Gastrocnemius medialis (tissue), 4 donors: ENCODE results near the gene ACTR8. TPM values are rescaled to one million over a fixed set of nuclear protein-coding genes. Genes with fewer than 3 reads are reported as not detected.

Experiments used
- ATAC-seq, 2 donors: fragments of 150-250 bp; one replicate each; pipeline ENCODE4 v1.9.1; 2016
- DNase-seq, 2 donors: peaks; one replicate each; pipeline ENCODE4 v3.0.0-alpha.2; 2019
- H3K27ac ChIP-seq, 4 donors: fragments of 200-600 bp; sonication (generic); 1 replicate in 1 of 4; 2 replicates in 3 of 4; pipeline ENCODE4 v1.5.1; 2016 to 2018; ENCODE audit warnings: mild to moderate bottlenecking in 2 of 4, moderate library complexity in 1 of 4
- H3K27me3 ChIP-seq, 3 donors: fragments of 200-600 bp; sonication (generic) in 2 of 3; 1 replicate in 1 of 3; 2 replicates in 2 of 3; pipeline versions ENCODE4 v1.5.1 to v1.6.0; 2016 to 2019; ENCODE audit warnings: mild to moderate bottlenecking in 1 of 3, moderate library complexity in 1 of 3
- H3K36me3 ChIP-seq, 2 donors: fragments of 200-600 bp; sonication (generic) in 1 of 2; one replicate each; pipeline ENCODE4 v1.5.1; 2017 to 2018
- H3K4me1 ChIP-seq, 2 donors: fragments of 200-600 bp; sonication (generic) in 1 of 2; one replicate each; pipeline ENCODE4 v1.5.1; 2016 to 2017; ENCODE audit warnings: mild to moderate bottlenecking in 2 of 2
- H3K4me3 ChIP-seq, 4 donors: fragments of 200-600 bp; sonication (generic) in 3 of 4; 1 replicate in 1 of 4; 2 replicates in 3 of 4; pipeline ENCODE4 v1.5.1; 2016 to 2019; ENCODE audit warnings: mild to moderate bottlenecking in 2 of 4
- H3K9me3 ChIP-seq, 3 donors: fragments of 200-600 bp; sonication (generic) in 2 of 3; 1 replicate in 1 of 3; 2 replicates in 2 of 3; pipeline ENCODE4 v1.5.1; 2016 to 2019
- POLR2A ChIP-seq, 2 donors: fragments of 450-650 bp; IDR thresholded peaks; one replicate each; pipeline ENCODE4 v1.6.1; 2017; ENCODE audit warnings: antibody characterized with exemption in 2 of 2, mild to moderate bottlenecking in 2 of 2, moderate library complexity in 2 of 2
- in situ Hi-C, 4 donors: fragments of 200-750 bp; cut with MboI; loops; one replicate each; pipeline versions ENCODE4 v1.15.0 to v1.8.0; 2017; ENCODE audit warnings: low sequenced_read_pairs in 4 of 4
- intact Hi-C: fragments of 100-400 bp; cut with DNase I; formaldehyde crosslinking; loops from one replicate; pipeline ENCODE4 v1.15.1; 2023; ENCODE audit warnings: low total_unique reads
- total RNA-seq, 4 donors: library from RNA; depleted of rRNA; stranded (reverse); fragments of >200 nt; gene quantifications; one replicate each; pipeline versions ENCODE4 v1.1.0 to v1.2.3, GENCODE V29; 2016
- TF ChIP-seq, protein P1 (sequence below), 5 experiments: fragments of 450-650 bp in 3 of 5; fragments of 200-600 bp in 2 of 5; sonication (generic) in 2 of 5; IDR thresholded peaks in 4 of 5; conservative IDR thresholded peaks in 1 of 5; 1 replicate in 4 of 5; 2 replicates in 1 of 5; pipeline ENCODE4 v1.5.1; 2016 to 2019; ENCODE audit warnings: antibody characterized with exemption in 5 of 5, mild to moderate bottlenecking in 3 of 5, moderate library complexity in 3 of 5

The ACTR8 gene
- total RNA-seq, 4 donors from 2014 or later, result 13.6 to 24.9 (median 19.8) TPM

DNA sequence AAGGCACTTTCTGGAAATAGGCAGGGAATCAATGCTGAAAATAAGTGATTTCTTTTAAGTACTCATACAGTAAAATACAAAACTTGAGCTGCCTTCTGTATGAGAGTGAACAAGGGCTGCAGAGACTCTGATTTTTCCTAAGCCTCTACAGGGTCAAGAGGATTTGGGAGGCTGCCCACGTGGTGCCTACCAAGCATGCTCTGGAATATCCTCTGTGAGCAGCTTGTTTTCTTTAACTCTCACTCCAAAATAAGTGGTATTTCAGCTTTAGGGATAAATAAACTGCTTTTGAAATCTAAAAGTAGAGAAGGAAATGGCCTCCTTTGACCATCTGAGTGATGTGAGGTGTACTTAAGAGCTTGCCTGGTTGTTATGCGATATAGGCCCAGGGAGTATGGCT is 17.8 kb upstream of the ACTR8 start:
- no peaks in the 10 kb centered on the region for H3K4me1 ChIP-seq
- in situ Hi-C loops (loop anchor here in 1 of 4 donors (25.0 kb wide), 1 partner anchor 562 kb away; the partner anchor contains the start of gene DCP1A), intact Hi-C loops (loop anchor here (10.0 kb wide), 2 partner anchors 1215 to 1725 kb away; partner anchors contain the start of genes GNL3 and PBRM1)
- peaks cover 0 to 7% (median 4%) of the 10 kb centered on the region in 3 donors for H3K27me3 ChIP-seq
- H3K9me3 ChIP-seq, result no peaks in the 10 kb centered on the region
- no peak overlapping the region for H3K4me3 ChIP-seq
- TF ChIP-seq, protein P1, sequence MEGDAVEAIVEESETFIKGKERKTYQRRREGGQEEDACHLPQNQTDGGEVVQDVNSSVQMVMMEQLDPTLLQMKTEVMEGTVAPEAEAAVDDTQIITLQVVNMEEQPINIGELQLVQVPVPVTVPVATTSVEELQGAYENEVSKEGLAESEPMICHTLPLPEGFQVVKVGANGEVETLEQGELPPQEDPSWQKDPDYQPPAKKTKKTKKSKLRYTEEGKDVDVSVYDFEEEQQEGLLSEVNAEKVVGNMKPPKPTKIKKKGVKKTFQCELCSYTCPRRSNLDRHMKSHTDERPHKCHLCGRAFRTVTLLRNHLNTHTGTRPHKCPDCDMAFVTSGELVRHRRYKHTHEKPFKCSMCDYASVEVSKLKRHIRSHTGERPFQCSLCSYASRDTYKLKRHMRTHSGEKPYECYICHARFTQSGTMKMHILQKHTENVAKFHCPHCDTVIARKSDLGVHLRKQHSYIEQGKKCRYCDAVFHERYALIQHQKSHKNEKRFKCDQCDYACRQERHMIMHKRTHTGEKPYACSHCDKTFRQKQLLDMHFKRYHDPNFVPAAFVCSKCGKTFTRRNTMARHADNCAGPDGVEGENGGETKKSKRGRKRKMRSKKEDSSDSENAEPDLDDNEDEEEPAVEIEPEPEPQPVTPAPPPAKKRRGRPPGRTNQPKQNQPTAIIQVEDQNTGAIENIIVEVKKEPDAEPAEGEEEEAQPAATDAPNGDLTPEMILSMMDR (IDR thresholded peaks at IDR 0.05 in 4 of 5, conservative IDR thresholded peaks at IDR 0.05 in 1 of 5), result no peak
- TF ChIP-seq POLR2A (IDR thresholded peaks at IDR 0.05), result no peak
- no peaks in the 10 kb centered on the region for H3K36me3 ChIP-seq
- no peak for ATAC-seq
- H3K27ac ChIP-seq, result no peak overlapping the region
- no peak for DNase-seq

DNA sequence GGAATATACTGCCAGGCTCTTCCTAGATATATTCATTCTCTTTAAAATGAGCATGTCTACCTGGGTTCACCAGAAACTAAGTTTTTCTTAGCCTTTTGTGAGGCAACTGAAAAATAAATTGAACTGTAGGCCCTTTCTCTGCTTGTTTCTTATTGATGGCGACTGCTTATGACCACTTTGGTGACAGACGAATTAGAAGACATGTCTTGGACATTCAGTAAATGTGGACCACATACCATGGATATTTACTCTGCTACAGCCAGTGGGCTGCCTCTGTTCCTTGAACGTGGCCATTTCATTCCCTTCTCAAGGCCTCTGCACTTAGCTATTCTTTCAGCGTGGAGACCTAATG is 10.3 kb upstream of the ACTR8 start:
- H3K27me3 ChIP-seq, result no peaks in the 10 kb centered on the region
- intact Hi-C loops (loop anchor here (5.0 to 10.0 kb wide), 3 partner anchors 230 to 1717 kb away; partner anchors contain the start of genes CACNA2D3, GNL3 and PBRM1), in situ Hi-C loops (loop anchor here in 1 of 4 donors (25.0 kb wide), 1 partner anchor 555 kb away; the partner anchor contains the start of gene DCP1A)
- peak overlapping the region; percentile 63 to 98 (median 96) for H3K4me3 ChIP-seq
- ATAC-seq (peak; percentile 1 to 6), DNase-seq (no peak)
- TF ChIP-seq, protein P1 (IDR thresholded peaks at IDR 0.05 in 4 of 5, conservative IDR thresholded peaks at IDR 0.05 in 1 of 5), result no peak
- TF ChIP-seq POLR2A (IDR thresholded peaks at IDR 0.05), result no peak
- H3K9me3 ChIP-seq, result no peaks in the 10 kb centered on the region
- peak overlapping the region; percentile 92 to 97 (median 95) for H3K27ac ChIP-seq
- H3K36me3 ChIP-seq, result peaks cover 0 to 13% of the 10 kb centered on the region in 2 donors
- H3K4me1 ChIP-seq, result peaks cover 14 to 22% of the 10 kb centered on the region in 2 donors

DNA sequence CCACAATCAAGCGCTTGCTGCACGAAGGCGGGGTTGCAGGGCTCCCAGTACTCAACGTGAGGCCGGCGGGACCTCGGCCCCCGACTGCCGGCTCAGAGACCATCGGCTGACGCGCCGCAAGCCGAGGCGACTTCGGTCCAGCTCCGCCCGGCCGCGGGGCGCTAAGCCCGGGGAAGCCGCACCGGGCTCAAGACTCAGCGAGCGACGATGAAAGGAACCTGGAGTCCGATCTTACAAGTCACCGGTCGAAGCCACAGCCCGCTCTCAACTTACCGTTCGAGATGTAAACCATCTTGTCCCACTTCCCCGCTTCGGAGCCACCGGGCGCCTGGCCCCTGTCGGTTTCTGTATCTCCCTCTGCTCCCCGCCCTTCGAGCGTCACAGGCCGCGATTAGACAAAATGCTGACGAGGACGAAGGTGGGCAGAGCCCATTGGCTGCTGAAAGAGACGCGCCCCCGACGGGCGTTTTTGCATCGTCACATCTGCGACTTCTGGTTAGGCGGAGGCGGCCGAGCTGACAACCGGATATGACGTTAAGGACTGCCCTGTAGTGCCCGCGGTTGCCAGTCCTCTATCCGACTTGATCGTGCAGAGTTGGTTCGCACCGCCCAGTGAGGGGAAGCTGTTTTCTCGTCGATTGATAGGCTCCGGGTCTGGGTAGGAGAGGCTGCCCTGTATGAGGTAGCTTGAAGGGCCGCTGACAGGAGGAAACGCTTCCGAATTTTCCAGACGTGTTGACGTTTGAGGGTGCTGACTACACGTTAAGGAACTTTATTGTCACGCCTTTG is 9.7 kb upstream of the ACTR8 start, which contains the start of gene SELENOK:
TSS of gene SELENOK (minus strand) at position 363 of the 789 bp plus-strand sequence.
- peaks cover 0 to 18% of the 10 kb centered on the region in 2 donors for H3K36me3 ChIP-seq
- ATAC-seq, result peak; percentile 98 to 99
- peak within 1 kb of the TSS; percentile 66 to 98 (median 96) for H3K4me3 ChIP-seq
- H3K4me1 ChIP-seq, result peaks cover 14 to 22% of the 10 kb centered on the region in 2 donors
- TF ChIP-seq POLR2A (IDR thresholded peaks at IDR 0.05), result peak; percentile 95 to 96
- TF ChIP-seq, protein P1 (IDR thresholded peaks at IDR 0.05 in 4 of 5, conservative IDR thresholded peaks at IDR 0.05 in 1 of 5), result no peak
- in situ Hi-C loops, result loop anchor here in 1 of 4 donors (25.0 kb wide), 1 partner anchor 554 kb away; the partner anchor contains the start of gene DCP1A
- intact Hi-C loops, result loop anchor here (1.0 to 10.0 kb wide), 6 partner anchors 9 to 1717 kb away; partner anchors contain the start of genes ACTR8, CACNA2D3, CHDH and DCP1A
- peak within 1 kb of the TSS; percentile 92 to 97 (median 95) for H3K27ac ChIP-seq
- peak; percentile 98 to 99 for DNase-seq
- no peaks in the 10 kb centered on the region for H3K27me3 ChIP-seq
- H3K9me3 ChIP-seq, result no peaks in the 10 kb centered on the region

DNA sequence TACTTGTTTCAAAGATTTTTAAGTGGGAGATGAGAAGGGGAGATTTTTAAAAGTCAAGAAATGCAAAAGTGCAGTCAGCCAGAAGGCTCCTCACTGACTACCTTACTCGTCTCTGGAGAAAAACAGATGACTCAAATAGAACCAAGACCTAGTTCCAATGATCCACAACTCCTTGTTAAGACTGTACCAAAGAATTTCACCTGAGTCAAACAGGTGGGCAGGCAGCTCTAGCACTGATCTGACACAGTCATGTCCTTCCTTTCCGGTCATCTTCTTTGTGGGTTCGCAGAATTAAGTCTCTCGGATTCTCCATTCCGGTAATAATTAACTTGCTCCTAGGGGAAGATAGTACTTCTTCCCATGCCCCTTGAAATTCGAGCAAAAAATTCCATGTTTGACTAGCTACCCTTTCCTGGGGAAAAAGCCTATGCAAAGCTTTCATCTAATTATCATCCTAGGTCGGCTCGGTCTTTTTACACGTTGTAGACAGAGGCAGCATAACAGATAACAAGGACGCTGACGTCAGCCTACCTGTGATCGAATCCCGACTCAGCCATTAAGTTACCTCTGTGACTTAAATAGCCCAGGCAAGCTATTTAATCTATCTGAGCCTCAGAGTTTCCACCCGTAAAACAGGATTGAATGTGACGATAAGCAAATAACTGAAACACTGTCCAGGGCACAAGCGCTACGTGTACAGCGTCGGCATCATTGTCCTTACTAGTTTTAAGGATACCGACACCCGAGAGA is 8.9 kb upstream of the ACTR8 start:
- Histone ChIP-seq H3K27me3 (no peaks in the 10 kb centered on the region), H3K27ac (peak overlapping the region; percentile 92 to 97 (median 95)), H3K4me3 (peak overlapping the region; percentile 66 to 98 (median 96)), H3K4me1 (peaks cover 14 to 22% of the 10 kb centered on the region in 2 donors), H3K9me3 (no peaks in the 10 kb centered on the region), H3K36me3 (peaks cover 0 to 25% of the 10 kb centered on the region in 2 donors)
- in situ Hi-C loops, result loop anchor here in 1 of 4 donors (25.0 kb wide), 1 partner anchor 554 kb away; the partner anchor contains the start of gene DCP1A
- intact Hi-C loops, result loop anchor here (1.0 to 10.0 kb wide), 6 partner anchors 9 to 1716 kb away; partner anchors contain the start of genes ACTR8, CACNA2D3, CHDH and DCP1A
- TF ChIP-seq, protein P1 (IDR thresholded peaks at IDR 0.05 in 4 of 5, conservative IDR thresholded peaks at IDR 0.05 in 1 of 5), result no peak
- TF ChIP-seq POLR2A (IDR thresholded peaks at IDR 0.05), result no peak
- ATAC-seq, result peak in 1 of 2 donors; percentile 3
- no peak for DNase-seq
